HepG2 (cell line): ENCODE data around the gene TBKBP1. TPM values are rescaled to one million over a fixed set of nuclear protein-coding genes. Genes with fewer than 3 reads are reported as not detected.
A peak's percentile ranks its signal among the peaks of the same experiment; 100 is the strongest.

Experiments used
- FIP1L1 ChIP-seq: fragments of 200-400 bp; formaldehyde crosslinking; IDR thresholded peaks from 2 replicates; pipeline ENCODE4 v1.6.1; 2018; ENCODE audit warnings: low read depth, mild to moderate bottlenecking, low read length, moderate library complexity, borderline replicate concordance; ENCODE audit not compliant: insufficient read depth
- HDAC1 ChIP-seq: sonication (generic); formaldehyde crosslinking; IDR thresholded peaks from 2 replicates; pipeline ENCODE4 v1.5.1; 2020; ENCODE audit warnings: mild to moderate bottlenecking, missing genetic modification reagents
- HDAC2 ChIP-seq: sonication (generic); formaldehyde crosslinking; IDR thresholded peaks from 2 replicates; pipeline ENCODE4 v1.4.0; 2020; ENCODE audit warnings: missing genetic modification reagents
- HNRNPLL ChIP-seq: fragments of 200-400 bp; formaldehyde crosslinking; IDR thresholded peaks from 2 replicates; pipeline ENCODE4 v1.6.1; 2017; ENCODE audit warnings: mild to moderate bottlenecking, low read depth, low read length; ENCODE audit not compliant: poor library complexity, severe bottlenecking
- MAZ ChIP-seq, 2 experiments: sonication (generic) in 1 of 2; formaldehyde crosslinking in 1 of 2; IDR thresholded peaks; 2 replicates each; pipeline versions ENCODE4 v1.5.0 to v1.6.1; 2012 to 2020; ENCODE audit warnings: low read depth in 2 of 2, mild to moderate bottlenecking in 2 of 2, borderline replicate concordance in 1 of 2, improper control_type of control experiment in 1 of 2, low read length in 1 of 2, missing genetic modification reagents in 1 of 2, moderate library complexity in 1 of 2
- MIER3 ChIP-seq: IDR thresholded peaks from 2 replicates; pipeline ENCODE4 v1.6.1; 2016; ENCODE audit warnings: missing compliant biosample characterization, borderline replicate concordance
- TBX3 ChIP-seq: fragments of 450-650 bp; IDR thresholded peaks from 2 replicates; pipeline ENCODE4 v1.6.1; 2017; ENCODE audit warnings: antibody characterized with exemption, mild to moderate bottlenecking, inconsistent platforms, borderline replicate concordance
- TOPORS ChIP-seq: sonication (generic); formaldehyde crosslinking; IDR thresholded peaks from 2 replicates; pipeline ENCODE4 v1.8.0; 2023; ENCODE audit warnings: mild to moderate bottlenecking, missing genetic modification reagents
- YEATS2 ChIP-seq: sonication (generic); formaldehyde crosslinking; IDR thresholded peaks from 2 replicates; pipeline ENCODE4 v1.4.0; 2020; ENCODE audit warnings: missing genetic modification reagents, borderline replicate concordance
- ZFY ChIP-seq: sonication (generic); formaldehyde crosslinking; IDR thresholded peaks from 2 replicates; pipeline ENCODE4 v1.4.0; 2020; ENCODE audit warnings: missing genetic modification reagents
- ZNF264 ChIP-seq: sonication (generic); formaldehyde crosslinking; IDR thresholded peaks from 2 replicates; pipeline ENCODE4 v1.4.0; 2020; ENCODE audit warnings: missing genetic modification reagents
- ZNF350 ChIP-seq: sonication (generic); formaldehyde crosslinking; IDR thresholded peaks from 2 replicates; pipeline ENCODE4 v1.4.0; 2020; ENCODE audit warnings: mild to moderate bottlenecking, low read depth, missing genetic modification reagents, borderline replicate concordance
- ZNF501 ChIP-seq: sonication (generic); formaldehyde crosslinking; IDR thresholded peaks from 2 replicates; pipeline ENCODE4 v1.5.1; 2020; ENCODE audit warnings: mild to moderate bottlenecking, moderate library complexity, missing genetic modification reagents
- ZNF530 ChIP-seq: sonication (generic); formaldehyde crosslinking; IDR thresholded peaks from 2 replicates; pipeline ENCODE4 v1.5.0; 2020; ENCODE audit warnings: low read depth, mild to moderate bottlenecking, missing genetic modification reagents
- ZNF563 ChIP-seq: sonication (generic); formaldehyde crosslinking; IDR thresholded peaks from 2 replicates; pipeline ENCODE4 v1.8.0; 2022; ENCODE audit warnings: mild to moderate bottlenecking, moderate library complexity, missing genetic modification reagents
- ZZZ3 ChIP-seq: sonication (generic); formaldehyde crosslinking; IDR thresholded peaks from 2 replicates; pipeline ENCODE4 v1.4.0; 2020; ENCODE audit warnings: missing genetic modification reagents, mild to moderate bottlenecking, borderline replicate concordance
- polyA plus RNA-seq, 8 experiments: library from polyadenylated mRNA; depleted of rRNA in 3 of 8; stranded (reverse) in 7 of 8; unstranded in 1 of 8; fragments of >200 nt; fragmentation: Illumina TruSeq in 4 of 8; extraction: Trizol in 4 of 8; gene quantifications; 2 replicates each; pipeline versions ENCODE4 v1.2.1 to v1.2.3, GENCODE V29; 2011 to 2016; ENCODE audit warnings: low read depth in 4 of 8, missing spikeins in 1 of 8, mixed read lengths in 1 of 8; ENCODE audit not compliant: insufficient read depth in 1 of 8
- total RNA-seq, 5 experiments: library from RNA; depleted of rRNA; stranded (reverse); fragments of >200 nt; fragmentation: Illumina TruSeq; extraction: Trizol; gene quantifications; 2 replicates each; pipeline ENCODE4 v1.2.3, GENCODE V29; 2016; ENCODE audit warnings: low read depth in 1 of 5
- TF ChIP-seq, protein P1 (sequence below): sonication (generic); formaldehyde crosslinking; IDR thresholded peaks from 2 replicates; pipeline ENCODE4 v1.4.0; 2020; ENCODE audit warnings: missing genetic modification reagents
- TF ChIP-seq, protein P2 (sequence below): sonication (generic); formaldehyde crosslinking; IDR thresholded peaks from 2 replicates; pipeline ENCODE4 v1.8.1; 2023; ENCODE audit warnings: missing genetic modification reagents, mild to moderate bottlenecking, borderline replicate concordance
- TF ChIP-seq, protein P3 (sequence below): sonication (generic); formaldehyde crosslinking; IDR thresholded peaks from 2 replicates; pipeline ENCODE4 v1.5.0; 2020; ENCODE audit warnings: mild to moderate bottlenecking, missing genetic modification reagents, borderline replicate concordance
- TF ChIP-seq, protein P4 (sequence below): sonication (generic); formaldehyde crosslinking; IDR thresholded peaks from 2 replicates; pipeline ENCODE4 v1.5.1; 2020; ENCODE audit warnings: mild to moderate bottlenecking, moderate library complexity, missing genetic modification reagents

TBKBP1 gene
- total and polyA plus RNA-seq, 2 of the 13 experiments (the other 11 are each of a cell fraction or from before 2014, with no cell fraction given): 2.6 to 7.0 TPM

DNA sequence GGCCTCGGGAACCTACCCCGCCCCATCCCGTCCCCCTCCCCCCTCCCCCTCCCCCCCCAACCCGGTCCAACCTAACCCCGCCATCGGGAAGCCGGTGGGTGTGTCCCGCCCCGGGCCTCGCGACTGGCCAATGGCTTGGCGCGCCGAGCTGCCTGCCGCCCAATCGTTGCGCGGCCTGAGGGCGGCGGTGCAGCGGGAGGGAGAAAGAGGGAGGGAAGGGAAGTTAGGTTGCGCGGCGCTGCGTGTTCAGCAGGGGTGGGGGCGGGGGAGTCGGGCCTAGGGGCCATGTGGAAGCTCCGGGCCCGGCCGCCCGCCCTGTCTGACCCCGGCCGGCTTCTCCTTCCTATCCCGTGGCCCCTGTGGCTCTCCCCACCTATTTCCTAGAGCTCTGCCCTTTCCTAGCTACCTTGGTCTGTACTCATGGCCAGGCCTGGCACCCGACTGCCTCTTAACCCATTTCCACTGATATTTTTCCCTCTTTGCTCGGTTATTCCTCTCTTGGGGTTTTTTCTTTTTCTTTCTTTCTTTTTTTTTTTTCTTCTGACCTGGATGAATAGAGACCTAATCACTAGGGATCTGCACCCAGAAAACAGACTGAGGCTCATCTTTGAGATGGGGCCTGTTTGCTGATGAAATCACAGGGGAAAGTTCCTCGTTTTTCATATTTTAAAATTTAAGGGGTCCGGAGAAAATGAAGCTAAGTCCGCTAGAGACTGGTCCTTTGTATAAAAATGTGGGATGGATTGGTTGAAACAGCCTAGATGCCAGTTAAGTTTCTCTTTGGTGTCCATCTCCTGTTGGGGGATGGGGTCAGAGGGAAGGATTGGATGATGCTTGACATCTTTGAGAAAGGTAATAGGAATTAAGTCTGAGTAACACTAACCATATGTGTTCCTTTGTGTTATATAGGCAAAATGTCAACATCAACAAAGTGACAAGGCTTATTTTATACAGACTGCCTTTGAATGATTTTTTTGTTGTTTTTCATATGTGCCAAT lies 43.1 kb upstream of the TBKBP1 start (continued):
- TF ChIP-seq MAZ (IDR thresholded peaks at IDR 0.05; ENCODE audit: borderline replicate concordance, low read depth, low read length) (peak; percentile 87), MAZ (CRISPR knock-in tag; IDR thresholded peaks at IDR 0.05; ENCODE audit: low read depth) (peak; percentile 76), ZNF350 (peak; percentile 61; the same call in 1 of the 2 replicates), HNRNPLL (peak; percentile 65), ZNF563 (peak; percentile 53; the same call in 1 of the 2 replicates), HDAC1 (CRISPR knock-in tag) (peak; percentile 64), TOPORS (CRISPR knock-in tag) (0 out of 2 replicates have a peak, but pooled peaks have one; percentile 18), YEATS2 (peak; percentile 80), ZNF501 (peak; percentile 64), MIER3 (CRISPR knock-in tag) (peak; percentile 74; the same call in 1 of the 2 replicates), ZNF264 (0 out of 2 replicates have a peak, but pooled peaks have one; percentile 42), HDAC2 (CRISPR knock-in tag) (peak; percentile 37; the same call in 1 of the 2 replicates), TBX3 (no peak), ZFY (CRISPR knock-in tag) (peak; percentile 94), FIP1L1 (no peak), ZNF530 (CRISPR knock-in tag) (no peak), ZZZ3 (CRISPR knock-in tag) (peak; percentile 64; the same call in 1 of the 2 replicates)
- TF ChIP-seq, protein P1, sequence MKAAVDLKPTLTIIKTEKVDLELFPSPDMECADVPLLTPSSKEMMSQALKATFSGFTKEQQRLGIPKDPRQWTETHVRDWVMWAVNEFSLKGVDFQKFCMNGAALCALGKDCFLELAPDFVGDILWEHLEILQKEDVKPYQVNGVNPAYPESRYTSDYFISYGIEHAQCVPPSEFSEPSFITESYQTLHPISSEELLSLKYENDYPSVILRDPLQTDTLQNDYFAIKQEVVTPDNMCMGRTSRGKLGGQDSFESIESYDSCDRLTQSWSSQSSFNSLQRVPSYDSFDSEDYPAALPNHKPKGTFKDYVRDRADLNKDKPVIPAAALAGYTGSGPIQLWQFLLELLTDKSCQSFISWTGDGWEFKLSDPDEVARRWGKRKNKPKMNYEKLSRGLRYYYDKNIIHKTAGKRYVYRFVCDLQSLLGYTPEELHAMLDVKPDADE (CRISPR knock-in tag): no peak
- TF ChIP-seq, protein P2, sequence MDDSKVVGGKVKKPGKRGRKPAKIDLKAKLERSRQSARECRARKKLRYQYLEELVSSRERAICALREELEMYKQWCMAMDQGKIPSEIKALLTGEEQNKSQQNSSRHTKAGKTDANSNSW: 0 out of 2 replicates have a peak, but pooled peaks have one; percentile 28
- TF ChIP-seq, protein P3, sequence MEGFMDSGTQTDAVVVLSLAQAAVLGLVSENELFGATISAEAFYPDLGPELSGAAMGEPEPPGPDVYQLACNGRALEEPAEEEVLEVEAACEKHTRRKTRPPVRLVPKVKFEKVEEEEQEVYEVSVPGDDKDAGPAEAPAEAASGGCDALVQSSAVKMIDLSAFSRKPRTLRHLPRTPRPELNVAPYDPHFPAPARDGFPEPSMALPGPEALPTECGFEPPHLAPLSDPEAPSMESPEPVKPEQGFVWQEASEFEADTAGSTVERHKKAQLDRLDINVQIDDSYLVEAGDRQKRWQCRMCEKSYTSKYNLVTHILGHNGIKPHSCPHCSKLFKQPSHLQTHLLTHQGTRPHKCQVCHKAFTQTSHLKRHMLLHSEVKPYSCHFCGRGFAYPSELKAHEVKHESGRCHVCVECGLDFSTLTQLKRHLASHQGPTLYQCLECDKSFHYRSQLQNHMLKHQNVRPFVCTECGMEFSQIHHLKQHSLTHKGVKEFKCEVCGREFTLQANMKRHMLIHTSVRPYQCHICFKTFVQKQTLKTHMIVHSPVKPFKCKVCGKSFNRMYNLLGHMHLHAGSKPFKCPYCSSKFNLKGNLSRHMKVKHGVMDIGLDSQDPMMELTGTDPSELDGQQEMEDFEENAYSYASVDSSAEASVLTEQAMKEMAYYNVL (CRISPR knock-in tag): peak; percentile 69; the same call in 1 of the 2 replicates
- TF ChIP-seq, protein P4, sequence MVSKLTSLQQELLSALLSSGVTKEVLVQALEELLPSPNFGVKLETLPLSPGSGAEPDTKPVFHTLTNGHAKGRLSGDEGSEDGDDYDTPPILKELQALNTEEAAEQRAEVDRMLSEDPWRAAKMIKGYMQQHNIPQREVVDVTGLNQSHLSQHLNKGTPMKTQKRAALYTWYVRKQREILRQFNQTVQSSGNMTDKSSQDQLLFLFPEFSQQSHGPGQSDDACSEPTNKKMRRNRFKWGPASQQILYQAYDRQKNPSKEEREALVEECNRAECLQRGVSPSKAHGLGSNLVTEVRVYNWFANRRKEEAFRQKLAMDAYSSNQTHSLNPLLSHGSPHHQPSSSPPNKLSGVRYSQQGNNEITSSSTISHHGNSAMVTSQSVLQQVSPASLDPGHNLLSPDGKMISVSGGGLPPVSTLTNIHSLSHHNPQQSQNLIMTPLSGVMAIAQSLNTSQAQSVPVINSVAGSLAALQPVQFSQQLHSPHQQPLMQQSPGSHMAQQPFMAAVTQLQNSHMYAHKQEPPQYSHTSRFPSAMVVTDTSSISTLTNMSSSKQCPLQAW (CRISPR knock-in tag): peak; percentile 65; the same call in 1 of the 2 replicates
